ENCODE measurements around the gene TTC7B. TPM values are rescaled to one million over a fixed set of nuclear protein-coding genes. Genes with fewer than 3 reads are reported as not detected.

The TTC7B gene
- total and polyA plus RNA-seq, 2 of the 8 experiments (the other 6 are each of a cell fraction or from before 2014, with no cell fraction given), result 23.7 to 34.0 TPM

- TF ChIP-seq CHD7 (IDR thresholded peaks at IDR 0.05; ENCODE audit: insufficient replicate concordance, low read length) (no peak), SP4 (IDR thresholded peaks at IDR 0.05; ENCODE audit: low read length) (no peak), SUZ12 (IDR thresholded peaks at IDR 0.05; ENCODE audit: low read length) (no peak), SP1 (IDR thresholded peaks at IDR 0.05; ENCODE audit: low read depth, low read length) (no peak), CREB1 (IDR thresholded peaks at IDR 0.05) (no peak)
- TF ChIP-seq, protein P1, sequence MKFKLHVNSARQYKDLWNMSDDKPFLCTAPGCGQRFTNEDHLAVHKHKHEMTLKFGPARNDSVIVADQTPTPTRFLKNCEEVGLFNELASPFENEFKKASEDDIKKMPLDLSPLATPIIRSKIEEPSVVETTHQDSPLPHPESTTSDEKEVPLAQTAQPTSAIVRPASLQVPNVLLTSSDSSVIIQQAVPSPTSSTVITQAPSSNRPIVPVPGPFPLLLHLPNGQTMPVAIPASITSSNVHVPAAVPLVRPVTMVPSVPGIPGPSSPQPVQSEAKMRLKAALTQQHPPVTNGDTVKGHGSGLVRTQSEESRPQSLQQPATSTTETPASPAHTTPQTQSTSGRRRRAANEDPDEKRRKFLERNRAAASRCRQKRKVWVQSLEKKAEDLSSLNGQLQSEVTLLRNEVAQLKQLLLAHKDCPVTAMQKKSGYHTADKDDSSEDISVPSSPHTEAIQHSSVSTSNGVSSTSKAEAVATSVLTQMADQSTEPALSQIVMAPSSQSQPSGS (IDR thresholded peaks at IDR 0.05; ENCODE audit: low read length), result no peak
Observed at GRCh38 chr14:90656973-90657372, 159.3 kb downstream of the TTC7B start (continued).
